Natural killer cell (primary cell): Measurements from ENCODE around the gene HADH. TPM values are rescaled to one million over a fixed set of nuclear protein-coding genes. Genes with fewer than 3 reads are reported as not detected.

ENCODE experiments used
- ATAC-seq, 3 donors: fragments of 150-1000 bp in 2 of 3; fragments of 200-7000 bp in 1 of 3; cut with Tn5 transposase; 1 replicate in 1 of 3; 2 replicates in 2 of 3; pipeline ENCODE4 v1.10.0; 2021; ENCODE audit warnings: mild to moderate bottlenecking in 2 of 3, moderate library complexity in 2 of 3
- DNase-seq, 2 donors: peaks; one replicate each; pipeline versions ENCODE4 v3.0.0 to v3.0.0-alpha.2; 2013 to 2021; ENCODE audit warnings: mixed read lengths in 1 of 2
- H3K27ac ChIP-seq: one replicate; pipeline ENCODE4 v1.5.1; 2013; ENCODE audit warnings: mild to moderate bottlenecking, low read length
- H3K27me3 ChIP-seq: one replicate; pipeline ENCODE4 v1.6.1; 2013; ENCODE audit warnings: low read length; ENCODE audit not compliant: control insufficient read depth, insufficient read depth
- H3K36me3 ChIP-seq: one replicate; pipeline ENCODE4 v1.6.1; 2013; ENCODE audit warnings: low read length; ENCODE audit not compliant: control insufficient read depth, insufficient read depth
- H3K4me1 ChIP-seq: one replicate; pipeline ENCODE4 v1.6.1; 2013; ENCODE audit warnings: low read length; ENCODE audit not compliant: control insufficient read depth, insufficient read depth
- H3K4me3 ChIP-seq: one replicate; pipeline ENCODE4 v1.5.1; 2013; ENCODE audit warnings: low read length
- H3K9me3 ChIP-seq: one replicate; pipeline ENCODE4 v1.6.1; 2013; ENCODE audit warnings: low read length; ENCODE audit not compliant: control insufficient read depth, insufficient read depth
- H3K27ac Mint-ChIP-seq, 2 donors: one replicate each; pipeline ENCODE4 v1.8.0; 2022; ENCODE audit warnings: mild to moderate bottlenecking in 2 of 2, mixed read lengths in 2 of 2, moderate library complexity in 1 of 2
- H3K27me3 Mint-ChIP-seq, 2 donors: one replicate each; pipeline ENCODE4 v1.8.0; 2022; ENCODE audit warnings: low read depth in 2 of 2, mixed read lengths in 2 of 2
- H3K36me3 Mint-ChIP-seq: one replicate; pipeline ENCODE4 v1.8.0; 2022; ENCODE audit warnings: mixed read lengths
- H3K4me1 Mint-ChIP-seq, 2 donors: one replicate each; pipeline ENCODE4 v1.8.0; 2022; ENCODE audit warnings: mixed read lengths in 2 of 2
- H3K4me3 Mint-ChIP-seq: one replicate; pipeline ENCODE4 v1.8.0; 2022; ENCODE audit warnings: mild to moderate bottlenecking, moderate library complexity, mixed read lengths
- H3K9me3 Mint-ChIP-seq, 2 donors: one replicate each; pipeline ENCODE4 v1.8.0; 2022; ENCODE audit warnings: mixed read lengths in 2 of 2
- WGBS: methylation state at CpG from one replicate; pipeline ENCODE4 v1.1.7; 2013; ENCODE audit warnings: missing lambda C conversion rate; ENCODE audit not compliant: insufficient coverage; 5-methylcytosine and 5-hydroxymethylcytosine counted together
- intact Hi-C: fragments of 100-400 bp; cut with micrococcal nuclease; formaldehyde crosslinking; loops from one replicate; pipeline ENCODE4 v1.14.2; 2022
- total RNA-seq, 4 donors: library from RNA; stranded (reverse); fragments of 120-200 nt in 1 of 4; gene quantifications; one replicate each; pipeline versions ENCODE4 v1.2.3 to v1.2.4, GENCODE V29; 2013 to 2022
- TF ChIP-seq, protein P1 (sequence below): fragments of 200-600 bp; IDR thresholded peaks from one replicate; pipeline ENCODE4 v1.8.0; 2022; ENCODE audit warnings: antibody characterized with exemption

HADH gene
- total RNA-seq, 3 donors from 2014 or later (not counting 1 experiment from before 2014, with no cell fraction given), result 9.1 to 16.5 (median 14.4) TPM

DNA sequence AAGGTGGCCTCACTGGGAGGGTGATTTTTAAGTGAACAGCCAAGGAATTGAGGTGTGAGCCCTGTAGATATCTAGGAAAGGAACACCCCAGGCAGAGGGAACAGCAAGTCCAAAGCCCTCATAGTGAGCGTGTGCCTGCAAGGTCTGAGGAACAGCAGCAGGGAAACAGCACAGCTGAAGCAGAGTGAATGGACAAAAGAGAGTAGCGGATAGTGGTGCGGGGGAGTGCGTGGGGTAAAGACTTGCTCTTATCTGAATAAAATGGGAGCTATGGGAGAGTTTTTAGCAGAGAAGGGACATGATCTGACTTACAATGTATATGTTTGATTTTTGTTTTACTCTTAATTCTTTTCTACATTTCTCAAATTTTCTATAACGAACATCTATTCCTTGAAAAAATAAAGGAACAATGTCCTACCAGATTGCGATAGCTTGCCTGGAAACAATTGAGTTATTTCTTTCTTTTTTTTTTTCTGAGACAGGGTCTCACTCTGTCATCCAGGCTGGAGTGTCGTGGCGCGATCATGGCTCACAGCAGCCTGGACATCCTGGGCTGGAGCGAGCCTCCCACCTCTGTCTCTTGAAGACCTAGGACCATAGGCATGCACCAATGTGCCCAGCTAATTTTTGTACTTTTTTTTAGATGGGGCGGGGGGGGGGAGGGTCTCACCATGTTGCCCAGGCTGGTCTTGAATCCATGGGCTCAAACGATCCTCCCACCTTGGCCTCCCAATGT is 19.5 kb upstream of the HADH start:
- 94% methylated on average over 12 of the region's 12 CpGs for WGBS
- Mint-ChIP-seq H3K27me3 (peaks cover 3 to 16% of the 10 kb centered on the region in 2 donors), H3K36me3 (no peaks in the 10 kb centered on the region), H3K4me1 (peaks cover 17 to 24% of the 10 kb centered on the region in 2 donors), H3K4me3 (no peak overlapping the region), H3K27ac (no peak overlapping the region), H3K9me3 (peaks cover 0 to 5% of the 10 kb centered on the region in 2 donors)
- DNase-seq (no peak), ATAC-seq (no peak)
- TF ChIP-seq, protein P1, sequence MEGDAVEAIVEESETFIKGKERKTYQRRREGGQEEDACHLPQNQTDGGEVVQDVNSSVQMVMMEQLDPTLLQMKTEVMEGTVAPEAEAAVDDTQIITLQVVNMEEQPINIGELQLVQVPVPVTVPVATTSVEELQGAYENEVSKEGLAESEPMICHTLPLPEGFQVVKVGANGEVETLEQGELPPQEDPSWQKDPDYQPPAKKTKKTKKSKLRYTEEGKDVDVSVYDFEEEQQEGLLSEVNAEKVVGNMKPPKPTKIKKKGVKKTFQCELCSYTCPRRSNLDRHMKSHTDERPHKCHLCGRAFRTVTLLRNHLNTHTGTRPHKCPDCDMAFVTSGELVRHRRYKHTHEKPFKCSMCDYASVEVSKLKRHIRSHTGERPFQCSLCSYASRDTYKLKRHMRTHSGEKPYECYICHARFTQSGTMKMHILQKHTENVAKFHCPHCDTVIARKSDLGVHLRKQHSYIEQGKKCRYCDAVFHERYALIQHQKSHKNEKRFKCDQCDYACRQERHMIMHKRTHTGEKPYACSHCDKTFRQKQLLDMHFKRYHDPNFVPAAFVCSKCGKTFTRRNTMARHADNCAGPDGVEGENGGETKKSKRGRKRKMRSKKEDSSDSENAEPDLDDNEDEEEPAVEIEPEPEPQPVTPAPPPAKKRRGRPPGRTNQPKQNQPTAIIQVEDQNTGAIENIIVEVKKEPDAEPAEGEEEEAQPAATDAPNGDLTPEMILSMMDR, result no peak
- Histone ChIP-seq H3K9me3 (no peaks in the 10 kb centered on the region), H3K4me3 (no peak overlapping the region), H3K4me1 (peaks cover 4% of the 10 kb centered on the region), H3K36me3 (no peaks in the 10 kb centered on the region), H3K27ac (no peak overlapping the region), H3K27me3 (no peaks in the 10 kb centered on the region)
- intact Hi-C loops, result no loop called here

DNA sequence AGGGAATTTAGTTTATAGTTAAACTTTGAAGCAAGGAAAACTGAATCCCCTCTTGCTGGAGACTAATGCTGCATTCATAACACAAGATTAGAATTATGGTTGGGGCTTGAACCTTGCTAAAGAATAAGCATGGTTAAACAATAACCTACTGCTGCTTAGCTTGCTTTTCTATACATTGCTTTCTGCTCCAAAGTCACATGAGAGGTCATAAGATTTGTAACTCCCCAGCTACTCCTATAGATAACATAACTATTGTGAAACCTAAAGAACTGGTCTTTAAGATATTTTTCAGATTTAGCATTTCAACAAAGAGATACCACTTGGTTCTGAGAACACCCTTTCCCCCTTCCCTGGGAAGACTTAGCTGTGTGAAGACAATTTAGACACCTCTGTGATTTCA is 17.1 kb upstream of the HADH start:
- Histone ChIP-seq H3K27ac (no peak overlapping the region), H3K4me1 (peaks cover 4% of the 10 kb centered on the region), H3K36me3 (no peaks in the 10 kb centered on the region), H3K27me3 (no peaks in the 10 kb centered on the region), H3K9me3 (no peaks in the 10 kb centered on the region), H3K4me3 (no peak overlapping the region)
- intact Hi-C loops, result no loop called here
- no peaks in the 10 kb centered on the region for H3K36me3 Mint-ChIP-seq
- DNase-seq, result no peak
- ATAC-seq, result no peak
- no peak overlapping the region for H3K27ac Mint-ChIP-seq
- no peak overlapping the region for H3K4me3 Mint-ChIP-seq
- TF ChIP-seq, protein P1, result no peak
- peaks cover 3 to 15% of the 10 kb centered on the region in 2 donors for H3K27me3 Mint-ChIP-seq
- peaks cover 17 to 24% of the 10 kb centered on the region in 2 donors for H3K4me1 Mint-ChIP-seq
- peaks cover 0 to 5% of the 10 kb centered on the region in 2 donors for H3K9me3 Mint-ChIP-seq

DNA sequence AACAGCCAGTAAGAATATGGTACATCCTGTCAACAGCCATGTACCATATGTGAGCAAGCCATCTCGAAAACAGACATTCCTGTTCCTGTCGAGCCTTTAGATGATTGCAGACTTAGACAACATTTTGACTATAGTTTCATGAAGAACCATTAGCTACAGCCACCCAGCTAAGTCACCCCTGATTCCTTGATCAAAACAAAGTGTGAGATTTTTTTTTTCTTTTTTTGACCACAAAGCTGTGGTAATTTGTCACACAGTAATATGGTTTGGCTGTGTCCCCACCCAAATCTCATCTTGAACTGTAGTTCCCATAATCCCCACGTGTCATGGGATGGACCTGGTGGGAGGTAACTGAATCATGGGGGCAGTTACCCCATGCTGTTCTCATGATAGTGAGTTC is 15.2 kb upstream of the HADH start:
- Histone ChIP-seq H3K36me3 (no peaks in the 10 kb centered on the region), H3K4me1 (peaks cover 4% of the 10 kb centered on the region), H3K9me3 (no peaks in the 10 kb centered on the region), H3K4me3 (no peak overlapping the region), H3K27me3 (no peaks in the 10 kb centered on the region), H3K27ac (no peak overlapping the region)
- Mint-ChIP-seq H3K9me3 (peaks cover 0 to 5% of the 10 kb centered on the region in 2 donors), H3K36me3 (no peaks in the 10 kb centered on the region), H3K27me3 (peaks cover 3 to 8% of the 10 kb centered on the region in 2 donors), H3K4me1 (peaks cover 17 to 24% of the 10 kb centered on the region in 2 donors), H3K4me3 (no peak overlapping the region), H3K27ac (peak overlapping the region in 1 of 2 donors; percentile 3)
- DNase-seq (no peak), ATAC-seq (peak; percentile 10 to 73 (median 65))
- WGBS, result 73% methylated on average over 3 of the region's 3 CpGs
- intact Hi-C loops, result no loop called here
- TF ChIP-seq, protein P1, result no peak

DNA sequence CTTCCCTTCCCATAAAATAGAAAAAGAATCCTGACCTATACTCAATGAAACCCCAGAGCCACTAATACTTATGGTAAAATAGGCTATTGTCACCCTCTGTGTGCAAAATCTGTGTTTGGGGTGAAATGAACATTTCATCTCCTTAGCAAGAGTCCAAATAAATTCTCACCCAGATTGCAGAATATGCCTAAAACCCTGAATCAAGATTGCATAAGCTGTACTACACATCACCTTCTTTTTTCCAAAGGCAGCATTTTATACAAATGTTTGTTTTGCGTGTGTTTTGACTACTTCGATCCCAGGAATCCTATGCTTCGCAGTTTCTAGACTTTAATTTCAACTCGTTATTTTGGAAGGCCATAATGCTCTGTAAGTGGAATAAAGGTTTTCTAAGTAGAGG is 12.2 kb upstream of the HADH start:
- Histone ChIP-seq H3K4me1 (peaks cover 4% of the 10 kb centered on the region), H3K27me3 (no peaks in the 10 kb centered on the region), H3K4me3 (no peak overlapping the region), H3K36me3 (no peaks in the 10 kb centered on the region), H3K9me3 (peaks cover 5% of the 10 kb centered on the region), H3K27ac (no peak overlapping the region)
- Mint-ChIP-seq H3K4me1 (peaks cover 17 to 23% of the 10 kb centered on the region in 2 donors), H3K27me3 (peaks cover 0 to 3% of the 10 kb centered on the region in 2 donors), H3K36me3 (no peaks in the 10 kb centered on the region), H3K27ac (no peak overlapping the region), H3K4me3 (no peak overlapping the region), H3K9me3 (peaks cover 0 to 5% of the 10 kb centered on the region in 2 donors)
- TF ChIP-seq, protein P1, result no peak
- 88% methylated on average over 4 of the region's 4 CpGs for WGBS
- intact Hi-C loops, result no loop called here
- DNase-seq (no peak), ATAC-seq (no peak)
